ENCODE measurements around the gene ARFIP1.

DNA sequence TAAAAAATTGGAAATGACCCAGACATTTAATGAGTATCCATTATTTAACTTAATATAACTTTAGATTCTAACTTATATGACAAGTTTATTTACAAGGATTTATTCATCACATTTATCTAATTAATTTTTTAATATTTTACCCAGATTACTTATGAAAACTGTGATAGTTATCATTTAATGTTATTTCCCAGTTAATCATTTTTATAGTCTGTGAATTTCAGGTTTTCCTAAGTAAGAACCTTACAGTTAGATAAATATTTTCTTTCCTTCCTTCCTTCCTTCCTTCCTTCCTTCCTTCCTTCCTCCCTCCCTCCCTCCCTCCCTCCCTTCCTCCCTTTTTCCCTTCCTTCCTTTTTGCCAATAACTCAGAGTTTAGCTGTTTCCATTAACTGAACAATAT is 141.5 kb downstream of the ARFIP1 start:
- TF ChIP-seq YY1 (IDR thresholded peaks at IDR 0.05; ENCODE audit: insufficient read depth, insufficient read length), result no peak
- no peak for TF ChIP-seq ZNF274 (IDR thresholded peaks at IDR 0.05; ENCODE audit: low read depth, low read length)
